Tibial nerve (tissue), 3 donors: ENCODE measurements around the gene NAXE.

Experiments
- CTCF ChIP-seq, 5 experiments: fragments of 200-600 bp in 3 of 5; fragments of 450-650 bp in 2 of 5; sonication (generic) in 3 of 5; IDR thresholded peaks; one replicate each; pipeline ENCODE4 v1.5.1; 2016 to 2019; ENCODE audit warnings: antibody characterized with exemption in 5 of 5, mild to moderate bottlenecking in 3 of 5, moderate library complexity in 2 of 5
- POLR2A ChIP-seq, 2 donors: fragments of 450-650 bp; IDR thresholded peaks; one replicate each; pipeline ENCODE4 v1.6.1; 2017; ENCODE audit warnings: antibody characterized with exemption in 2 of 2, mild to moderate bottlenecking in 2 of 2, moderate library complexity in 2 of 2

- TF ChIP-seq CTCF (IDR thresholded peaks at IDR 0.05) (no peak), POLR2A (IDR thresholded peaks at IDR 0.05) (no peak)
Observed at GRCh38 chr1:156600733-156601121, 9.2 kb downstream of the NAXE start.
